Renal pelvis (tissue), 4 donors: ENCODE results near the gene SLC39A11. TPM values are rescaled to one million over a fixed set of nuclear protein-coding genes. Genes with fewer than 3 reads are reported as not detected.
A peak's percentile ranks its signal among the peaks of the same experiment; 100 is the strongest.

Experiments
- DNase-seq: peaks from one replicate; pipeline ENCODE4 v3.0.0-alpha.2; 2013
- polyA plus RNA-seq, 3 donors: library from polyadenylated mRNA; unstranded; fragments of 120-200 nt; gene quantifications; one replicate each; pipeline ENCODE4 v1.2.1, GENCODE V29; 2013; ENCODE audit not compliant: insufficient read length in 3 of 3

Gene SLC39A11
- polyA plus RNA-seq, 3 donors: 27.6 to 31.5 (median 30.7) TPM

- DNase-seq: no peak
Observed at GRCh38 chr17:72754513-72754912, 338.0 kb downstream of the SLC39A11 start.

- DNase-seq: no peak
Observed at GRCh38 chr17:72751746-72752145, 340.7 kb downstream of the SLC39A11 start.

GRCh38 chr17:72749119-72749572, 343.3 kb downstream of the SLC39A11 start:
- no peak for DNase-seq

- no peak for DNase-seq
Observed at GRCh38 chr17:72747501-72747900, 345.0 kb downstream of the SLC39A11 start.

- DNase-seq: no peak
Observed at GRCh38 chr17:72745241-72745640, 347.2 kb downstream of the SLC39A11 start.

- DNase-seq: no peak
Observed at GRCh38 chr17:72743037-72743467, 349.4 kb downstream of the SLC39A11 start.

GRCh38 chr17:72737151-72737690, 355.3 kb downstream of the SLC39A11 start:
- DNase-seq: no peak

- DNase-seq: no peak
Observed at GRCh38 chr17:72735592-72735991, 356.9 kb downstream of the SLC39A11 start.

- no peak for DNase-seq
Observed at GRCh38 chr17:72735048-72735447, 357.4 kb downstream of the SLC39A11 start.

GRCh38 chr17:72734613-72735012, 357.9 kb downstream of the SLC39A11 start:
- no peak for DNase-seq

- DNase-seq: no peak
Observed at GRCh38 chr17:72733619-72734282, 358.7 kb downstream of the SLC39A11 start.

GRCh38 chr17:72732893-72733618, 359.4 kb downstream of the SLC39A11 start:
- DNase-seq: no peak

GRCh38 chr17:72730077-72730476, 362.4 kb downstream of the SLC39A11 start:
- DNase-seq: no peak

GRCh38 chr17:72726936-72727335, 365.6 kb downstream of the SLC39A11 start:
- peak; percentile 11 for DNase-seq

- peak; percentile 49 for DNase-seq
Observed at GRCh38 chr17:72725433-72726068, 366.9 kb downstream of the SLC39A11 start.

- DNase-seq: no peak
Observed at GRCh38 chr17:72724267-72724666, 368.2 kb downstream of the SLC39A11 start.

- DNase-seq: no peak
Observed at GRCh38 chr17:72723711-72724110, 368.8 kb downstream of the SLC39A11 start.

- no peak for DNase-seq
Observed at GRCh38 chr17:72720494-72720825, 372.0 kb downstream of the SLC39A11 start.

- DNase-seq: no peak
Observed at GRCh38 chr17:72719578-72720493, 372.7 kb downstream of the SLC39A11 start.

- DNase-seq: no peak
Observed at GRCh38 chr17:72719206-72719577, 373.3 kb downstream of the SLC39A11 start.

- DNase-seq: no peak
Observed at GRCh38 chr17:72717676-72718075, 374.8 kb downstream of the SLC39A11 start.

GRCh38 chr17:72717276-72717675, 375.2 kb downstream of the SLC39A11 start:
- no peak for DNase-seq
